HG03354 (cell line): ENCODE measurements around the gene ZNF19.
A peak's percentile ranks its signal among the peaks of the same experiment; 100 is the strongest.
"Not testable (repeated sequence)": the region's sequence is repeated elsewhere in the genome, so short reads cannot be mapped to it uniquely, and the experiment has no call there.

Source experiments
- ATAC-seq: cut with Tn5 transposase; IDR thresholded peaks from one replicate; pipeline ENCODE4 v1.9.1; 2021; ENCODE audit warnings: mild to moderate bottlenecking; ENCODE audit not compliant: unreplicated experiment, poor library complexity, severe bottlenecking

The ZNF19 gene

DNA sequence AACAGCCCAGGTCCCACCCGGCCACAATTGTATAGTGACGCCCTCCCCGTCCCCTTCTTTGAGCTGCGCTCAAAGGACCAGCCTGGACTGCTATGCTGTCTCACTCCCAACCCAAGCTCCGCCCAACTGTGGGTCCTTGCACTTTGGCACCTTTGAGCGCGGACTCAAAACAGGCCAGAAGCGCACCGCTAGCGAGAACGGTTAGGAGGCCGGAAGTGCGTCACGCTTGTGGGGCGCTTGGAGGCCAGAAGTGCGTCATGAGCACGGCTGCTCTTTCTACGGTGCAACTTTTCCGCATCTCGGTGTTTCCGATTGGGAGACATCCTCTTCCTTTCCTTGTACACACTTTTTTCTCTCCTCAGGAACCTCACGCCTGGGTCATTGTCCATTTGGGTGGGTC lies at the start of gene ZNF19:
TSS of gene ZNF19 (minus strand) at position 203 of the 400 bp plus-strand sequence. CDS start 7,210 bp downstream, outside the sequence.
- no peak for ATAC-seq

DNA sequence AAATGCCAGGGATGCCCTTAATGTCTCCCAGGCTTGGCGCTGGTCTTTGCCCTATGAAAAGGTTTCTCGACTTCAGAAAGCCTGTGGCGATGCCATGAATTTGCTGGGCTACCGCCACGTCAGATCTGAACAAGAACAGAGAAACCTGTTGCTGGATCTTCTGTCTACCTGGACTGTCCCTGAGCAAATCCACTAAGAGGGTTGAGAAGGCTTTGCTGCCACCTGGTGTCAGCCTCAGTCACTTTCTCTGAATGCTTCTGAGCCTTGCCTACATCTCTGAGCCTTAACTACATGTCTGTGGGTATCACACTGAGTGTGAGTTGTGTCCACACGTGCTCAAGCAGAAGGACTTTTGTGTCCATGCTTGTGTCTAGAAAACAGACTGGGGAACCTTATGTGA lies 48.5 kb upstream of the ZNF19 start:
- peak; percentile 75 for ATAC-seq

DNA sequence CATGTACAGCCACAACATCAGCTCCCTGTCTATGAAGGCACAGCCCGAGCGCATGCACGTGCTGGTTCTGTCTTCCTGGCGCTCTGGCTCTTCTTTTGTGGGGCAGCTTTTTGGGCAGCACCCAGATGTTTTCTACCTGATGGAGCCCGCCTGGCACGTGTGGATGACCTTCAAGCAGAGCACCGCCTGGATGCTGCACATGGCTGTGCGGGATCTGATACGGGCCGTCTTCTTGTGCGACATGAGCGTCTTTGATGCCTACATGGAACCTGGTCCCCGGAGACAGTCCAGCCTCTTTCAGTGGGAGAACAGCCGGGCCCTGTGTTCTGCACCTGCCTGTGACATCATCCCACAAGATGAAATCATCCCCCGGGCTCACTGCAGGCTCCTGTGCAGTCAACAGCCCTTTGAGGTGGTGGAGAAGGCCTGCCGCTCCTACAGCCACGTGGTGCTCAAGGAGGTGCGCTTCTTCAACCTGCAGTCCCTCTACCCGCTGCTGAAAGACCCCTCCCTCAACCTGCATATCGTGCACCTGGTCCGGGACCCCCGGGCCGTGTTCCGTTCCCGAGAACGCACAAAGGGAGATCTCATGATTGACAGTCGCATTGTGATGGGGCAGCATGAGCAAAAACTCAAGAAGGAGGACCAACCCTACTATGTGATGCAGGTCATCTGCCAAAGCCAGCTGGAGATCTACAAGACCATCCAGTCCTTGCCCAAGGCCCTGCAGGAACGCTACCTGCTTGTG lies 47.8 kb upstream of the ZNF19 start:
- ATAC-seq: no peak

DNA sequence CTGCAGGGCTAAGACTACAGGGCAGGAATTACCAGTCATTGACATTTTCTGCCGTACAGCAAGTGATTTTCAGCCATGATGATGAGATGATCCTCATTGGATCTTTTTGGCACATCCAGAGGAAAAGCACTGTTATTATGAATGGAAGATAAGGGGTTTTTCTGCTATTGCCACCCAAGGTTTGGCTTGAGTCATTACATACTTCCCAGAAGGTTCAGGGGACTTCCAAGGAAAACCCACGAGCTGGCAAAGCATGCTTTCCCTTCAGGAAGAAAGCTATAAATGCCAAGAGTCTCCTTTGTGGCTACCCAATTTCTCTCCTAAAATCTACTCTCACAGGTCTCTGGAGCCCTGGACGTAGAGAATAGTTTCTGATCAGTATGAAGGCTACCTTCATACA lies 43.2 kb upstream of the ZNF19 start:
- no peak for ATAC-seq

DNA sequence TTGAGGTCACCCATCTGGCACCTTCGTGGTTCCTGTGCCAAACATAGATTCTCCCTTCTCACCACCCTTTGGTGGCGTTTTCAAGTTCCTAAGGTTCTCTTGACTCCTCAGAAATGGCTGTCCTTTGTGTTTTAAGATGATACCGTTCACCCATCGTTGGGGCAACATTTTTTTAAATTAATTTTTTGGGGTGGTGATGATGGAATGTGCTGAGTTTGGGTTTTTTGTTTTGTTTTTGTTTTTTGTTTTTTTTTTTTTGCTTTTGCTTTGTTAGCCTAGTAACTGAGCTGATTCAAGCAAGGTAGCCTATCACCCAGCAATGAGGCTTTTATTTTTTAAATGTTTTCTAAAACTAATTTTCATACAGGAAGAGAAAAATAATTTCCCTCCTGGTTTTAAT lies 39.7 kb upstream of the ZNF19 start:
- ATAC-seq: no peak

DNA sequence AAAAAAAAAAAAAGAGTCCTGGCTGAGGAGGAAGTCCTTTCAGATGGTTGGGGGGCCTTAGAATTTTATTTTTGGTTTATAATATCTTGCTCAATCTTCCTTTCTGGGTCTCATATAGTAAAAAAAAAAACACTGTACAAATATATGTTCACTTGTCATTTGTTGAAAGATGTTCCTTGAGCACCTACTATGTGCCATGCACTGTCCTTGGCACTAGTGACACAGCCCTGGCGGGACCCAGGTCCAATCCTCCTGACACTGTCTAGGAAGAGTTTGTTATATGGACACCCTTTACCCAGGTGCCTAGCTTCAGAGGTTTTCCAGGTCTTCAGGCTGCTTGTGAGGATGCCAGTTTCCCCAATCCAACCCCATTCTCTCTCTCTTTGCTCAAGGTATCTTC lies 39.1 kb upstream of the ZNF19 start:
- no peak for ATAC-seq

DNA sequence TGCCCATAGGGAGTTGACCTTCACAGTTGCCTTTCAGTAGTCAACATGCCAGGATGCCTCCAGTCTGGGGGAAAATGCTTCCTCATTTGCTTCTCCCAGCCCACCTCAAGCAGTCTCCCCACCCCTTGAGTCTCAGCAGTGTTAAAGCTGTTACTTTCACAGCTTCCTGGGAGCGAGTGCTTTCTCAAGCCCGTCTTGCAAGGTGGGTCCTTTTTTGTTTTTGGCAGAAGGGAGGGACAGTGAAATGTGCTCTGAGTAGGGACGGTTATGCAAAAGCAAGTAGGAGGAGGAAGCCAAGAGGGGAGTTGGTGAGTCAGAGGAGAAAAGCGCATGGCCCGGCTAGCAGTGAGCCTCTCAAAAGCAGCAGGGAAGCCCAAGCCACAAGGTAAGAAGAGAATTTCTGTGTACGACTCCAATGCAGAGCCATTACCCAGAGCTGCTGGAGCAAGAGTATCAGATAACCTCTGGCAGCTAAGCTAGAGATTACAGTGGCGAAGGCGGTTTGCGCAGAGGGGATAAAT lies 37.0 kb upstream of the ZNF19 start, which contains the start of gene CHST4:
TSS of gene CHST4 (plus strand) at position 316 of the 521 bp plus-strand sequence. CDS start 10,252 bp downstream, outside the sequence.
- no peak for ATAC-seq

DNA sequence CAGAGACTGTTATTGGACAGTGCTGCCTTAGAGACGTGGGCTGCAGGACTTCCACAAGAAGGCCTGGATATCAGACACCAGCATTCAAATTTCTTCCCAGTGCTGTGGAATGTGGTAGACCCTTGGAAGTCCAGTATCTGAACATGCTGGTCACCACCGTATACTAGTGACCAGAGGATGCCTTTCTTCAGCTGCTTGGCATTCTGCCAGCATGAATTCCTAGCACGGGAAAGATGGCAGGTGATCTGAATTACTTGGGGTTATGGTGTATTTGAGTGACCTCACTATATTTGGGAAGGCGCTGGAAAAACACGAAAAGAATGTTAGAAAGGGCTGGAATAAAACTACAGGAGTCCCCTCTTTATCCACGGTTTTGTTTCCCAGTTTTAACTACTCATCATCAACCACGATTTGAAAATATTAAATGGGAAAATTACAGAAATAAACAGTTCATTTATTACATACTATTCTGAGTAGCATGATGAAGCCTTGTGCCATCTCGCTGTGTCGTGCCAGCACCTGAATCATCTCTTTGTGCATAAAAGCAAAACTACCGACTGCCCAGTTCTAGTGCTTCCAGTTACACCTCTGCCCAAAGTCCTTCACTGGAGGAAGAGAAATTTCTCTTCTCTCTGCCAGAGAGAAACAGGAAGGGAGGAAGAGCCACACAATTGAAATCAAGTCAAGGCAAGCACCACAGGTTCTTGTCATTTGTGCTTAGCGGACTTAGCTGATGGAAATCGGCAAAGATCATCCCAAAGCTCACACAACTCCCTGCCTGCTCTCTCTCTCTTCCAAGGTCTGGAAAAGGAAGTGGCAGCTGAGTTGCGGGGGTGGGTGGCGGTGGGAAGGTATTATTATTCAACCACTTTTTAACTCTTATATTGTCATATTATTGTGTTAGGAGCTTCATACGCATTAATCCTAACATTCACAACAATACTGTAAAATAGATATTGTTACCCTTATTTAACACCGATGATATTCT lies 35.7 kb upstream of the ZNF19 start:
- no peak for ATAC-seq

DNA sequence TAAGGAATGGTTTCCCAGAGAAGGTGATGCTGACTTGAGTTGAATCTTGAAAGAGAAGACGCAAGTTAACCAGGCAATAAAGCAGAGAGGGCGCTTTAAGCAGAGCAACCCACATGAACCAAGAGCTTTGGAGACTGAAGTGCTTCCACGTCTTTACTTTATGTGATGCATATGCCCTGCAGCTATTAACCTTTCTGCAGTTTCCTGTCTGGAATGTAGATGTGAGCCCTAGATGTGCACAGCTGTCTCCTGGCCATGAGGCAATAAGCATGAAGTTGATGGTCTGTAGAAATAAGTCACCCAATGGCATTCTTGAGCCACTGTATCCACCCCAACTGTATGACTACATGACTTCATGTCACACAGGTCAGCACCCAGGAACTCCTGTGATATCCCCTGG lies 31.4 kb upstream of the ZNF19 start:
- no peak for ATAC-seq

DNA sequence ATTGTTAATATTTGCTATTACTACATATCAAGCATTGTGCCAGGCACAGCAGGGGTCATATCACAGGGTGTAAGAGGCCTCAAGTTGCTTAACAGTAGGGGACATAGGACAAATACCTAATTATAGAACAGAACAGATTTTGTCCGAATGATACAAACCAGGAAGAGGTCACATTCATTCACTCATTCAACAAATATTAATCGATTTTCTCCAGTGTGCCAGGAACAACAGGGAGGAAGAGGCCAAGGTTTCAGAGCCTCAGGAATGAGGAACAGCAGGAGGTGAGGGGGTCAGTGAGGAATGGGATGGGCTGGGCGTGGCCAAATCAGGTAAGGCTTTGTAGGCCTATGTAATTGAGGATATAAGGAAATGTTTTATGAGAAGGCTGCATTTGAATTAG lies 25.9 kb upstream of the ZNF19 start:
- no peak for ATAC-seq

DNA sequence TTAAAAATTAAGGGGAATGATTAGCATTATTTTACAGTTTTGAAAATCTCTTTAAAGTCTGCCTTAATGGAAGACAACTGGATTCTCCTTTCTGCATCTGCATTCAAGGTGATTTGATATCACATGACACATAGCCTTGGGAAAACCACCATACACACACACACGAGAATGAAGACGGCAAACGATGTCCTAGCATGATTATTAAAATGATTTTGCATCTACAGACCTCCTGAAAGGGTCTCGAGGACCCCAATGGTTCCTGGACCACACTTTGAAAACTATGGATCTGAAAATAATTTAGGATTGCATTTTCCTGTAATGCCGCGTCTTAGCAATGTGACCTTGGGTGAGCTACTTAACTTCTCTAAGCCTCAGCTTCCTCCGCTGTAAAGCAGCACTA lies 25.4 kb upstream of the ZNF19 start:
- ATAC-seq: no peak

DNA sequence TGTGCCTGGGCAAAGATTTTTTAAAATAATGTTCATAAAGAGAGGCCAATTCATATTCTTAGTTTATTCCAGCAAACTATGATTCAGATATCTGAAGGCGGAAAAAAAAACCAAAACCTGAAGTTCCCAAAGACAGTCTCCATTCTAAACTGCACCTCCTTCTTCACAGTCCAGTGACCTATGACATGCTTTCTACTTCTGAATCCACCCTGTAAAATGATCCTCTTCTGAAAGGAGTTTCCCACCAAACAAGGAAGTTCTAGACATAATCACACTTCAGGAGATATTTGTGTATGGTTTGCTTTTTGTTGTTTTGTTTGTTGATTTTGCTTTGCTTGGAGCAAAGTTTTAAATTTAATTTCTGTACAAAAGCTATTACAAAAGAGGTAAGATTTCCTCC lies 24.2 kb upstream of the ZNF19 start:
- no peak for ATAC-seq

DNA sequence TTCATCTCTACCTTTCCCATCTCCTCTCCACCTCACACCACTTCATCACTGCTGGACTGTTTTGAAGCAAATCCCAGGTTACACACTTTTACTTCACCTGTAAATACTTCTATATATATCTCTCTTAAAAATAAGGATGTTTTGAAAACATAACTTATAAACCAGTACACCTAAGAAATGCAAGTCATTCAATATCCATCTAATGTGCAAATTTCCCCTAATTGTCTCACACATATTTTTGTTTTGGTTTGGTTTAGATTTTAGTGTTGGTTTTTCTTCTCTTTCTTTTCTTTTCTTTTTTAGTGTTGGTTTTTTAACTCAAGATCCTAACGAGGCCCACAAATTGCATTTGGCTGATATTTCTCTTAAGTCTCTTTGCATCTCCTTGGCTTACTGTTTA lies 17.9 kb upstream of the ZNF19 start:
- ATAC-seq: no peak

DNA sequence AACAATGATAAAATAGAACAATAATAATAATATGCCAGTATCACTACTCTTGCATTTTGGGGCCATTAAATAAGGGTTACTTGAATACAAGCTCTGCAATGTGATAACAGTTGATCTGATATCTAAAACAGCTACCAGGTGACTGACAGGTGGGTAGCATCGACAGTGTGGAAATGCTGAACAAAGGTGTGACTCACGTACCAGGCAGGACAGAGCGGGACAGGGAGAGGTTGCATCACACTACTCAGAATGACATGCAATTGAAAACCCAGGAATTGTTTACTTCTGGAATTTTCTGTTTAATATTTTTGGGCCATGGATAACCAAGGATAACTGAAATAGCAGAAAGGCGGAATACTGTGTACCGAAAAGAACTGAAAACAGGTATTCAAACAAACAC lies 15.8 kb upstream of the ZNF19 start:
- no peak for ATAC-seq

DNA sequence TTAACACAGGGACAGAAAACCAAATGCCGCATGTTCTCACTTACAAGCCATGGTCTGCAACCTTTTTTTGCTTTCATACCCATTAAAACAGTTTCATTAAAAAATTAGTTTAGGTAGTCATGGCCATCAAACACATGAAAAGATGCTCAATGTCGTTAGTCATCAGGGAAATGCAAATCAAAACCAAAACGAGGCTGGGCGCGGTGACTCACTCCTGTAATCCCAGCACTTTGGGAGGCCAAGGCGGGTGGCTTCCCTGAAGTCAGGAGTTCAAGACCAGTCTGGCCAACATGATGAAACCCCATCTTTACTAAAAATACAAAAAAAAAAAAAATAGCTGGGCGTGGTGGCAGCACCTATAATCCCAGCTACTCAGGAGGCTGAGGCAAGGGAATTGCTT lies 14.9 kb upstream of the ZNF19 start:
- ATAC-seq: not testable (repeated sequence)

DNA sequence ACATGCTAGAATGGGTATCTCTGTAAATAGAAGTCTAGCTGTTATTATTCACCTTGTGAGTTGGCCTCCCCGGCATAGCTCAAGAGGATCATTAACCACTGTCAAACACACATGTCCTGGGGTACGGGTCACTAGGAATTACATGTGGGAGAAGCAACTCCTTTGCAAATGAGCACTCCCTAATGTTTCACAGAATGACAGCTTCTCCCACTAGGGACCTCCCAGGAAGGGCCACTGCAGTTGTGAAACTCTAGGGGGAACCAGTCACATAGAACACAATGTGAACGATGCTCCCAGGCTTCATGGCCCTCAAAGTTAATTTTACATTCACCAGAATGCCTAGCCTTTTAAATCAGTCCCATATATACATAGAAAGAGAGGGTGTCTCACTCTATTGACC lies 12.4 kb upstream of the ZNF19 start:
- ATAC-seq: no peak

DNA sequence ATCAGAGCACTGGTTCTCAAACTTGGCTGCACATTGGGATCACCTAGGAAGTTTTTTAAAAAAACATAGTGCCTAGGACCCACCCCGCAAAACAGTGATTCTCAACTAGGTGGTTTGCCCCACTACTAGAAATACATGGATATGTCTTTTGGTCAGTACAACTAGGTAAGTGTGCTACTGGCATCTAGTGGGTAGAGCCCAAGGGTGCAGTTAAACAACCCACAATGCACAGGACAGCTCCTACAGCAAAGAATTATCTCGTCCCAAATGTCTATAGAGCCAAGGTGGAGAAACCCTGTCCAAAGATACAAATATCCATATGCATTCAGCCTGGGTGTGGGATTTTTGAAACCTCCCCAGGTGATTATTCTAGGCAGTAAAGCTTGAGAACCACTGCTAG lies 11.8 kb upstream of the ZNF19 start:
- ATAC-seq: no peak

DNA sequence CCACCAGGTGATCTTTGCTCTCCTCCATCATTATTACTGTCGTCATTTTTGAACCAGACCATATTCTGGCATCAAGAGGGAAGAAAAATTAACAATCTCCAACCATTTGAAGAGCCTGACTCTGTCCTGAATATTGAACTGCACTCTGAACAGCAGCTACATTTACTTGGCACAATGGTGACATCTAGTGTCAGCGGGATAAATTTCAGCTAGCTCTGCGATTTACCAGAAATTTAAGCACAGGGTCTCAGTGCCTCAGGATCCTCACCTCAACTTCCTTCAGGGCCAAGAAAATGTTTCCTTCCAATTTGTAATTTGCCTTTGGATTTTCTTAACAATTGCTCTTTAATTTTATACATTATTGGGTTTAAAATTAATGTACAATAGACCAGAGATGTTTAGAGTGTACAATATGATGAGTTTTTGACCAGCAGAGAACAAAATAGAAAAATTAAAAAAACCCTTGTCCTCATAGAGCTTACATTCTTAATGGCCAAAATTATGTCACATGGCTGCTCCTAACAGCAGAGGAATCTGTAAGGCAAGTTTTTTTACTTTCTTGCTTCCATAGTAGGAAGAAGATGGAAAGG lies 10.7 kb upstream of the ZNF19 start:
- peak; percentile 74 for ATAC-seq

DNA sequence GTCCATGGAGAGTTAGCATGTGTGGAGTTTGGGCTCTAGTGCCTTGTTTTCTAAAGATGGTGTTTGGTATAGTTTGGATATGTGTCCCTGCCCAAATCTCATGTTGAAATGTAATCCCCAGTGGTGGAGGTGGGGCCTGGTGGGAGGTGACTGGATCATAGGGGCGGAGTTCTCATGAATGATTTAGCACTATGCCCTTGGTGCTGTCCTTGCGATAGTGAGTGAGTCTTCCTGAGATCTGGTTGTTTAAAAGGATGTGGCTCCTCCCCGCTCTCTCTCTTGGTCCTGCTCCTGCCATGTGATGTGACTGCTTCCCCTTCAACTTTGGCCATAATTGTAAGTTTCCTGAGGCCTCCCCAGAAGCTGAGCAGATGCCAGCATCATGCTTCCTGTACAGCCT lies 8.9 kb upstream of the ZNF19 start:
- ATAC-seq: no peak

DNA sequence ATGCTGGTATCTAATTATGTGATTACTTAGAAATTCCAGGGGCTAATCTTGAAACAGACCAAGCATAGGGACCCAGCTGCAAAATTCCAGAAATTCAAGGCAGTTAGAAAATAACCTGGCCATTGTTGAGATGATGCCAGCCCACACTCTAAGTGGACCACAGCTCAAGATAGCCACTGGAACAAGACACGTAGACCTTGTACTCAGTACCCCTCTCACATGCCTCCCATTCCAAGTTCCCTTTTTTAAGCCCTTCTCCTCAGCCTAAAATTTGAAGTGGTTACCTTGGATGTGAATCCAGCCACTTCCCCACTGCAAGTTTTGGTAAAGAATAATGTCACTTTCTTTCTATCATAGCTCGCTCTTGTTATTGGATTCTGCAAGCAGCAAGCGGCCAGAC lies 4.1 kb upstream of the ZNF19 start:
- ATAC-seq: no peak
